T-cell (primary cell): Measurements from ENCODE around the gene REL. TPM values are rescaled to one million over a fixed set of nuclear protein-coding genes. Genes with fewer than 3 reads are reported as not detected.

ENCODE experiments used
- ATAC-seq, 4 experiments: fragments of 200-7000 bp in 3 of 4; fragments of 150-1000 bp in 1 of 4; cut with Tn5 transposase; replicated peaks in 1 of 4; 1 replicate in 3 of 4; 2 replicates in 1 of 4; pipeline ENCODE4 v1.10.0; 2021; ENCODE audit warnings: moderate library complexity in 3 of 4, mild to moderate bottlenecking in 2 of 4, moderate number of reproducible peaks in 1 of 4
- CTCF ChIA-PET, 2 donors: fragments of 300-600 bp; sonication (Branson Sonifier 250); formaldehyde crosslinking; loops; one replicate each; lab custom pipeline; 2022; ENCODE audit warnings: antibody characterized with exemption in 2 of 2; lab: Charles Lee
- POLR2A ChIA-PET, 2 donors: fragments of 300-600 bp; sonication (Branson Sonifier 250); formaldehyde crosslinking; loops; one replicate each; lab custom pipeline; 2022; ENCODE audit warnings: antibody characterized with exemption in 2 of 2; lab: Charles Lee
- DNase-seq, 35 experiments: peaks; one replicate each; pipeline versions ENCODE4 v3.0.0 to v3.0.0-alpha.2; 2013 to 2023
- H3K27ac ChIP-seq: one replicate; pipeline ENCODE4 v1.5.1; 2013; ENCODE audit warnings: low read length
- H3K27me3 ChIP-seq, 2 experiments: replicated peaks in 1 of 2; 1 replicate in 1 of 2; 2 replicates in 1 of 2; pipeline versions ENCODE4 v1.6.1 to v1.7.0; 2013; ENCODE audit warnings: low read length in 1 of 2, mixed read lengths in 1 of 2; ENCODE audit not compliant: control insufficient read depth in 2 of 2, insufficient read depth in 2 of 2; ENCODE audit errors: extremely low read depth in 1 of 2
- H3K36me3 ChIP-seq, 2 donors: 1 replicate in 1 of 2; 2 replicates in 1 of 2; pipeline versions ENCODE4 v1.6.1 to v1.7.0; 2013; ENCODE audit warnings: low read length in 1 of 2; ENCODE audit not compliant: control insufficient read depth in 2 of 2, insufficient read depth in 1 of 2; ENCODE audit errors: extremely low read depth in 1 of 2
- H3K4me1 ChIP-seq, 2 experiments: 1 replicate in 1 of 2; 2 replicates in 1 of 2; pipeline versions ENCODE4 v1.6.1 to v1.7.0; 2013; ENCODE audit warnings: low read length in 2 of 2, mixed read lengths in 1 of 2; ENCODE audit not compliant: insufficient read depth in 2 of 2, control insufficient read depth in 1 of 2; ENCODE audit errors: extremely low read depth in 1 of 2
- H3K4me3 ChIP-seq, 2 donors: 1 replicate in 1 of 2; 2 replicates in 1 of 2; pipeline versions ENCODE4 v1.5.1 to v1.7.0; 2013; ENCODE audit warnings: mild to moderate bottlenecking in 2 of 2, low read length in 1 of 2, moderate library complexity in 1 of 2; ENCODE audit not compliant: control insufficient read depth in 1 of 2; ENCODE audit errors: extremely low read depth in 1 of 2
- H3K9me3 ChIP-seq: 2 replicates; pipeline ENCODE4 v1.7.0; 2013
- H3K27ac Mint-ChIP-seq, 2 donors: one replicate each; pipeline ENCODE4 v1.8.0; 2020 to 2021; ENCODE audit warnings: mild to moderate bottlenecking in 2 of 2, mixed read lengths in 2 of 2
- H3K27me3 Mint-ChIP-seq, 2 donors: one replicate each; pipeline ENCODE4 v1.8.0; 2021 to 2022; ENCODE audit warnings: mixed read lengths in 2 of 2
- H3K36me3 Mint-ChIP-seq: one replicate; pipeline ENCODE4 v1.8.0; 2021; ENCODE audit warnings: mixed read lengths
- H3K4me1 Mint-ChIP-seq, 3 donors: one replicate each; pipeline ENCODE4 v1.8.0; 2020 to 2022; ENCODE audit warnings: mixed read lengths in 3 of 3, mild to moderate bottlenecking in 1 of 3
- H3K4me3 Mint-ChIP-seq, 3 donors: one replicate each; pipeline ENCODE4 v1.8.0; 2020 to 2022; ENCODE audit warnings: mild to moderate bottlenecking in 3 of 3, mixed read lengths in 3 of 3, moderate library complexity in 3 of 3
- H3K9me3 Mint-ChIP-seq, 3 donors: one replicate each; pipeline ENCODE4 v1.8.0; 2020 to 2022; ENCODE audit warnings: mixed read lengths in 3 of 3
- WGBS: methylation state at CpG from one replicate; pipeline ENCODE4 v1.1.5; 2013; ENCODE audit warnings: missing lambda C conversion rate; ENCODE audit not compliant: insufficient coverage; 5-methylcytosine and 5-hydroxymethylcytosine counted together
- total RNA-seq, 35 experiments: library from RNA in 6 of 35; stranded (reverse) in 6 of 35; fragments of 120-200 nt in 1 of 35; gene quantifications; one replicate each; pipeline versions ENCODE4 v1.2.1 to v1.2.4 and lab custom pipeline; 2013 to 2026

REL gene
- total RNA-seq, 5 donors from 2014 or later (not counting 1 experiment from before 2014, with no cell fraction given), result 19.9 to 69.9 (median 25.1) TPM

DNA sequence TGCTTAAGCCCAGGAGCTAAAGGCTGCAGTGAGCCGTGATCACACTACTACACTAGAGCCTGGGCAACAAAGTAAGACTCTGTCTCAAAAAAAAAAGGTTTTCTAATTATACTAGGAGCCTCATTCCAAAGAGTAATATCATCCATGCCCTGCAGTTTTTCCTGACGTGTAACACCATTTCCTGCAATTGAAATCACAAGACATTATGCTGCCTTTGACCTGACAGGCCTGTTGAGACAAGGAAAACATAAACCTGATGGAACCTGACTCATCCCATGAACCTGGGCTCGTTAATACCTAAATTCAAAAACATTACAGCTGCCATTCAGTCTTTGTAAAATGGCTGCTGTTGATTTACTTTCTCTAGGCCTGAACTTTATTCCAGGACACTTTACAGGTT lies 77.4 kb downstream of the REL start:
- Histone ChIP-seq H3K36me3 (peaks cover 0 to 3% of the 10 kb centered on the region in 2 donors), H3K9me3 (no peaks in the 10 kb centered on the region), H3K4me1 (no peaks in the 10 kb centered on the region), H3K27me3 (no peaks in the 10 kb centered on the region), H3K27ac (no peak overlapping the region), H3K4me3 (no peak overlapping the region)
- Mint-ChIP-seq H3K27me3 (no peaks in the 10 kb centered on the region), H3K4me1 (peaks cover 0 to 9% (median 4%) of the 10 kb centered on the region in 3 donors), H3K4me3 (no peak overlapping the region), H3K36me3 (peaks cover 25% of the 10 kb centered on the region), H3K9me3 (no peaks in the 10 kb centered on the region), H3K27ac (no peak overlapping the region)
- no peak for ATAC-seq
- ChIA-PET POLR2A (no interaction called here), CTCF (no interaction called here)
- no peak for DNase-seq
- WGBS, result 88% methylated on average over 1 of the region's 3 CpGs

DNA sequence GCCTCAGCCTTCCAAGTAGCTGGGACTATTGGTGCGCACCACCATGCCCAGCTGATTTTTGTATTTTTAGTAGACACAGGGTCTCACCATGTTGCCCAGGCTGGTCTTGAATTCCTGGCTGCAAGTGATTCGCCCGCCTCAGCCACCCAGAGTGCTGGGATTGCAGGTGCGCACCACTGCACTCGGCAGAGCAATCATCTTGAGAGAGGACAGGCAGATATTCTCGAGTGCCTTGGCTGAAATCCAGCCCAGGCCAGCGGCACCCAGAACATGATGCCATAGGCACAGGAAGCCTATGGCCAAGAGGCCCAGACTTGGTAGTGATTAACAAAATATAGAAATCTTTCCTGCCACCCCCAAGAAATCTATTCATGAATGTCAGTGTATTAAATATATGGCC lies 78.1 kb downstream of the REL start:
- H3K36me3 ChIP-seq, result peaks cover 0 to 3% of the 10 kb centered on the region in 2 donors
- 100% methylated on average over 5 of the region's 7 CpGs for WGBS
- peaks cover 24% of the 10 kb centered on the region for H3K36me3 Mint-ChIP-seq
- ATAC-seq (no peak), DNase-seq (no peak)
- no peak overlapping the region for H3K27ac Mint-ChIP-seq
- H3K4me3 Mint-ChIP-seq, result no peak overlapping the region
- H3K4me1 ChIP-seq, result peaks cover 0 to 4% of the 10 kb centered on the region in 2 experiments
- no peak overlapping the region for H3K27ac ChIP-seq
- no peaks in the 10 kb centered on the region for H3K9me3 ChIP-seq
- no peaks in the 10 kb centered on the region for H3K27me3 ChIP-seq
- H3K4me1 Mint-ChIP-seq, result peaks cover 5 to 13% (median 11%) of the 10 kb centered on the region in 3 donors
- no peaks in the 10 kb centered on the region for H3K9me3 Mint-ChIP-seq
- CTCF ChIA-PET, result no interaction called here
- POLR2A ChIA-PET, result no interaction called here
- H3K27me3 Mint-ChIP-seq, result no peaks in the 10 kb centered on the region
- no peak overlapping the region for H3K4me3 ChIP-seq

DNA sequence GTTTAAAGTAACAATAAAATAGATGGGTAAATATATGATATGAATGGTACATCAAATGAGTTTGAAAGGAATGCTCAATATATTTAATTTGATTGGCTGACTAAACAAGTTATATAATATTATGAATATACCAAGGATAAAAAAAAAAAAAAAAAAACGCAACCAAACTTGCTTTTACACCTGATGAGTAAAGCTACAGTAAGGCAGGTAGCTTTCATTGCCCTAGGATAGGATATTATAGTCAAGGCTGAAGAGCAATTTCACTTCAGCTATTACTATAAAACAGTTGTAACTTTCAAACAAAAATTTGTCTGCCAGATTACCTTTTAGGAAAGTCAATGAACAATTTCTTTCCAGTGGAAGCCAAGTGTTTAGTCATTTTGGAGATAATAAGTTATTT lies 79.3 kb downstream of the REL start:
- Mint-ChIP-seq H3K4me3 (no peak overlapping the region), H3K27ac (no peak overlapping the region), H3K36me3 (peaks cover 21% of the 10 kb centered on the region), H3K9me3 (no peaks in the 10 kb centered on the region), H3K27me3 (no peaks in the 10 kb centered on the region), H3K4me1 (peaks cover 17 to 24% (median 23%) of the 10 kb centered on the region in 3 donors)
- no peak for ATAC-seq
- H3K36me3 ChIP-seq, result peaks cover 0 to 3% of the 10 kb centered on the region in 2 donors
- no peaks in the 10 kb centered on the region for H3K9me3 ChIP-seq
- no peak overlapping the region for H3K4me3 ChIP-seq
- ChIA-PET CTCF (no interaction called here), POLR2A (interaction anchor here in 1 of 2 donors (0.6 kb wide), 1 partner anchor 179 kb away, joined by 4 read pairs; no protein-coding TSS in a partner anchor)
- H3K4me1 ChIP-seq, result peaks cover 5 to 11% of the 10 kb centered on the region in 2 experiments
- H3K27me3 ChIP-seq, result no peaks in the 10 kb centered on the region
- no CpG with 5 or more reads among the region's 1 CpG for WGBS
- no peak for DNase-seq
- no peak overlapping the region for H3K27ac ChIP-seq

DNA sequence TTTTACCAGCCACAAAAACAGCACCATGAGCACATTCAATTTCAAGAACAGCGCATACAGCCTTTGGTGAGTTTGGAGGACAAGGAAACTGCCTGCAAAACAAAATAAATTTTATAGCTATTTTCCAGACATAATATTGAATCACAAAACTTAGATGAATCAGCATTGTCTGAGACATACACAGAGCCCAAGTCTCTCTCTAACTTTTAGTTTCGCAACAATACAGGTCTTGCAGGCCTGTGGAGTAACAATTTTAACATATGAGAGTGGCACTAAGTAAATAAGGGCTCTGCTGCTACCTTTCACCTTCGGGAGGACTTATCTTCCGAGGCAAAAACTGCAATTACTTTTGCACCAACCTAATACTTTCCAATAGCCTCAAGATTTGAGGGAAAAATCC lies 80.1 kb downstream of the REL start:
- no peak overlapping the region for H3K27ac ChIP-seq
- ChIA-PET POLR2A (no interaction called here), CTCF (no interaction called here)
- ATAC-seq (no peak), DNase-seq (no peak)
- no peak overlapping the region for H3K4me3 ChIP-seq
- no peaks in the 10 kb centered on the region for H3K9me3 ChIP-seq
- no peaks in the 10 kb centered on the region for H3K27me3 ChIP-seq
- peaks cover 24 to 30% (median 29%) of the 10 kb centered on the region in 3 donors for H3K4me1 Mint-ChIP-seq
- H3K27me3 Mint-ChIP-seq, result no peaks in the 10 kb centered on the region
- WGBS, result 100% methylated on average over 1 of the region's 4 CpGs
- no peak overlapping the region for H3K4me3 Mint-ChIP-seq
- no peak overlapping the region for H3K27ac Mint-ChIP-seq
- peaks cover 0 to 3% of the 10 kb centered on the region in 2 donors for H3K36me3 ChIP-seq
- peaks cover 5 to 19% of the 10 kb centered on the region in 2 experiments for H3K4me1 ChIP-seq
- H3K36me3 Mint-ChIP-seq, result peaks cover 21% of the 10 kb centered on the region
- no peaks in the 10 kb centered on the region for H3K9me3 Mint-ChIP-seq

DNA sequence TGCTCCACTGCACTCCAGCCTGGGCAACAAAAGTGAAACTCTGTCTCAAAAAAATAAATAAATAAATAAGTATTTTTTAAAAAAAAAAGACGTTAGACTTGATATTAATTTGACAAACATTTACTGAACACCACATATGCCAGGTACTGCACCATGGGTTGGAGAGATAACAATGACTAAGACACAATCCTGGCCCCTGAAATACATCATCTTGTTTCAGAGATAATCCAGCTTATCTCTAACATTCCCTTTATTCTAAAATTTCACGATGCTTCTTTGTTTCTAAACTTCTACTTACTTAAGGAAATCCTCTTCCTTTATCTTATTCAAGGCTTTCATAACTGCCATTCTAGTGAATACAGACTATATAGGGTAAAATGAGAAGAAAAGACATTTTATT lies 81.2 kb downstream of the REL start:
- Histone ChIP-seq H3K27ac (no peak overlapping the region), H3K4me3 (no peak overlapping the region), H3K27me3 (no peaks in the 10 kb centered on the region), H3K36me3 (peaks cover 0 to 3% of the 10 kb centered on the region in 2 donors), H3K4me1 (peaks cover 5 to 24% of the 10 kb centered on the region in 2 experiments), H3K9me3 (no peaks in the 10 kb centered on the region)
- H3K27me3 Mint-ChIP-seq, result no peaks in the 10 kb centered on the region
- WGBS, result no CpG with 5 or more reads among the region's 2 CpGs
- H3K4me3 Mint-ChIP-seq, result no peak overlapping the region
- H3K9me3 Mint-ChIP-seq, result no peaks in the 10 kb centered on the region
- H3K27ac Mint-ChIP-seq, result no peak overlapping the region
- peaks cover 17% of the 10 kb centered on the region for H3K36me3 Mint-ChIP-seq
- POLR2A ChIA-PET, result no interaction called here
- peaks cover 34 to 40% (median 39%) of the 10 kb centered on the region in 3 donors for H3K4me1 Mint-ChIP-seq
- CTCF ChIA-PET, result no interaction called here
- ATAC-seq (no peak), DNase-seq (no peak)

DNA sequence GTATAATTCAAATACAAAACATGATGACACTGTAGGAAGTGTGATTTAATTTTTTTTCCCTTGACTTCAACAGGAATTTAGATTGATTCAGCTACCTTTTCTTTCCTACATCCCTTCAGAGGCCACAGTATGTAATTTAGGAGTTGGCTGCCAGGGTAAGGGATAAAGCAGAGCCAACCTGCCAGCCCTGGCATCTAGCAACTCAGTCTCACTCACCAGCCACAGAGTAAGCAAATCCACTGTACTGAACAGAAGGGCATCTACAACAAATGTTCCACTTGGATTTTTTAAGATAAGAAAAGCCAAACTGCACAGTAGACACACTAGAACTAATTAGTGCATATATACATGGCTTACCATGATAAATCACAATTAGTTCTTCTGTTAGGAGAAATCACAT lies 81.8 kb downstream of the REL start:
- Mint-ChIP-seq H3K4me3 (no peak overlapping the region), H3K27ac (peak overlapping the region in 1 of 2 donors; percentile 67)

More for the DNA sequence above, 81.8 kb downstream of the REL start:
- Histone ChIP-seq H3K27me3 (no peaks in the 10 kb centered on the region), H3K27ac (no peak overlapping the region), H3K9me3 (no peaks in the 10 kb centered on the region), H3K36me3 (peaks cover 0 to 3% of the 10 kb centered on the region in 2 donors), H3K4me3 (no peak overlapping the region), H3K4me1 (peaks cover 5 to 24% of the 10 kb centered on the region in 2 experiments)
- H3K9me3 Mint-ChIP-seq, result no peaks in the 10 kb centered on the region
- DNase-seq (no peak), ATAC-seq (no peak)
- no peaks in the 10 kb centered on the region for H3K27me3 Mint-ChIP-seq
- peaks cover 17% of the 10 kb centered on the region for H3K36me3 Mint-ChIP-seq
- ChIA-PET CTCF (no interaction called here), POLR2A (no interaction called here)
- H3K4me1 Mint-ChIP-seq, result peaks cover 37 to 44% (median 43%) of the 10 kb centered on the region in 3 donors
